GM12874 (cell line): ENCODE measurements around the gene CCDC187.

Experiments
- CTCF ChIP-seq: IDR thresholded peaks from 2 replicates; pipeline ENCODE4 v1.5.1; 2011; ENCODE audit warnings: low read depth, mild to moderate bottlenecking, control low read depth, low read length, moderate library complexity; ENCODE audit not compliant: insufficient read depth

The CCDC187 gene

DNA sequence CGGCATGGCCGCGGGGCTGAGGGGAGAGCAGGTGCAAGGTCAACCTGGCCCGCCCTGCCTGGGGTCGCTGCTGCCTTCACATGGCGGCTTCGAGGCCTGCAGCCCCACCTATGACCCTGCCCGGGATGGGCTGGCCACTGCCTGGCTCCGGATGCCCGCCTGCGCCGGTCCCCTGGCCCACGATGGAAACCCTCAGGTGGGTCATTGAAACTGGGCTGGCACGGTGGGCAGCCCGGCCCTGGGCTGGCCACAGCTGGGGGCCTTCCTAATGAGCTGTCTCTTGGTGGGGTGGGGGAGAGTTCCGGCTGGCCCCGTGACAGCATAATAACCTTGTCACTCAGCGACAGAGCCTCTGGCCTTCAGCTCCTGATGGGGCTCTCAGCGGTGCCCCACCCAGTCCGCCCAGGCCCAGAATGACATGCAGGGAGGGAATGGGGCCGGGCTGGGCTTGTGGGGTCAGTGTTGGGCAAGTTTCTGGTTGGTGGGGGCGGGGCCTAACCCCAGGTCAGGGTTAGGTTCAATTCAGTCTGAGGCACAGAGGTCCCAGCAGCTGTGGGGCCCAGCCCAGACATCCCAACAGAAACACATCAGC, at the start of gene CCDC187:
Gene CCDC187, minus strand, starts transcription at position 270 of the 592 bp plus-strand sequence. Its CDS starts 264 bp downstream, at position 6.
- TF ChIP-seq CTCF = no peak

- TF ChIP-seq CTCF = no peak
Observed at GRCh38 chr9:136353088-136353487, 49.2 kb upstream of the CCDC187 start.

DNA sequence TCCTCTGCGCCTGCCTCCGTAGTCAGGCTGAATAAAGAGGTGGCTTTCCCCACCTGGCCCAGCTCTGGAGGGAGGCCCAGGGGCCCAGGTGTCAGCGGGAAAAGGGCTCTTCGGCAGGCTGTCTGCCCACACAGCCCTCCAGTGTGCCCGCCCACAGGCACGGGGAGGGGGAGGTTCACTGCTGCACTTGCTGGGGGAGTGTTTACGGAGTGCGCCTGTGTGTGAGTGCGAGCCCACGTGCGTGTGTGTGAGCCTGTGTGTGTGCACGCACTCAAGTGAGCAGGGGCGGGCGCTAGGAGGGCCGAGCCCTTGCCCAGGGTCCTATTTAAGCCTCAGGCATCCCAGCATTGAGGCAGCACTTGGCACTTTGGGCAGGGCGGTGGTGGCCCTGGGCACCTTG, 48.8 kb upstream of the CCDC187 start:
- TF ChIP-seq CTCF = no peak

DNA sequence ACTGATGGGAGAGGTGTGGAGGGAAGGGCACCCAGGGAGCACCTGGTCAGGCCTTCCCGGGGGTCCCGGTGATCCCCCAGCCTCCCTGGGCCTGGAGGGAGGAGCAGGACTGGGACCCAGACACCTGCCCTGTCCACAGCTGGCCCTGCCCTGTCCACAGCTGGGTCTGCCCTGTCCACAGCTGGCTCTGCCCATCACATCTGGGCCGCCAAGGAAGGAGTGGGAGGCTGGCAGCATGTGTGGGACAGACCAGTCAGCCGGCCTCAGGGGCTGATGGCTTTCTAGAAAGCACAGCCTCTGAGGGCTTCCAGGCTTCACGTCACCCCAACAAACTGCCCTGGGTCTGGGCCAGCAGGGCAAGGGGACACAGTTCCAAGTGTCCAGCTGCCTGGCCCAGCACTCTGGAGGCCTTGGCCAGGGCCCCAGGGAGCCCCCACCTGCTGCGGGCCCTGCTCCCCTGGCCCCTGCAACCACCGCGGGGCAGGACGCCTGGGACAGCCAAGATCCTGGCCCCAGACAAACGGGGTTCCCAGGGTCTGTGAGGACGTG, 47.4 kb upstream of the CCDC187 start:
- TF ChIP-seq CTCF = no peak

DNA sequence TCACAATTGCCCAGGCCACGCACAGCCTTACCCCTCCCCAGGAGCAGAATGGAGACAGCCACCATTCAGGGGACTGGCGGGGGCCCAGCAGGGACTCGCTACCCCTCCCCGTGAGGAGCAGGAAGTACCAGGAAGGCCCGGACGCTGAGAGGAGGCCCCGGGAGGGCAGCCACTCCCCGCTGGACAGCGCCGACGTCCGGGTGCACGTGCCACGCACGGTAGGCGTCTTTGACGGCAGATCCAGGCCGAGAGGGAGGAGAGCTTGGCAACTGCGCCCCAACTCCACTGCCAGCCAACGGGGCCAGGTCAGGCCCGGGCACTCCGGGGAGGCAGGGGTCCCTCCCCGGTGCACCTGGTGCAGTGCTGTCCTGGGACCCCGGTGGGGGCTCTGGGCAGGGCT, 45.7 kb upstream of the CCDC187 start:
- TF ChIP-seq CTCF = no peak

GRCh38 chr9:136348691-136349090, 44.8 kb upstream of the CCDC187 start:
- TF ChIP-seq CTCF = no peak

GRCh38 chr9:136347472-136348256, 43.8 kb upstream of the CCDC187 start:
- no peak for TF ChIP-seq CTCF
